Lower leg skin (tissue), 4 donors: Measurements from ENCODE around the gene PLEKHM1. TPM values are rescaled to one million over a fixed set of nuclear protein-coding genes. Genes with fewer than 3 reads are reported as not detected.
"Not testable (repeated sequence)": the region's sequence is repeated elsewhere in the genome, so short reads cannot be mapped to it uniquely, and the experiment has no call there.

Experiments used
- DNase-seq, 2 donors: peaks; one replicate each; pipeline ENCODE4 v3.0.0-alpha.2; 2019; ENCODE audit warnings: low spot score in 2 of 2
- H3K4me3 ChIP-seq: fragments of 200-600 bp; sonication (generic); 2 replicates; pipeline ENCODE4 v1.5.1; 2017; ENCODE audit warnings: mild to moderate bottlenecking, low read depth; ENCODE audit not compliant: poor library complexity, severe bottlenecking
- CTCF ChIP-seq, 3 donors: fragments of 450-650 bp; IDR thresholded peaks; one replicate each; pipeline ENCODE4 v1.5.1; 2016; ENCODE audit warnings: antibody characterized with exemption in 3 of 3, mild to moderate bottlenecking in 3 of 3, moderate library complexity in 2 of 3
- POLR2A ChIP-seq, 2 donors: fragments of 450-650 bp; IDR thresholded peaks; one replicate each; pipeline ENCODE4 v1.6.1; 2016 to 2017; ENCODE audit warnings: antibody characterized with exemption in 2 of 2, mild to moderate bottlenecking in 1 of 2, moderate library complexity in 1 of 2
- WGBS, 2 donors: methylation state at CpG; one replicate each; pipeline ENCODE4 v1.1.5; 2018; 5-methylcytosine and 5-hydroxymethylcytosine counted together
- intact Hi-C: fragments of 100-400 bp; cut with DNase I; formaldehyde crosslinking; loops from one replicate; pipeline ENCODE4 v1.15.0; 2023; ENCODE audit warnings: low total_unique reads
- total RNA-seq, 4 donors: library from RNA; depleted of rRNA; stranded (reverse); fragments of >200 nt; gene quantifications; one replicate each; pipeline ENCODE4 v1.1.0, GENCODE V29; 2016

The PLEKHM1 gene
- total RNA-seq, 4 donors from 2014 or later, result 66.7 to 199 (median 130) TPM

- intact Hi-C loops, result no loop called here
- H3K4me3 ChIP-seq, result no peak overlapping the region
- TF ChIP-seq CTCF (IDR thresholded peaks at IDR 0.05), result no peak
- TF ChIP-seq POLR2A (IDR thresholded peaks at IDR 0.05), result no peak
- 82 to 88% methylated on average over 14 of the region's 14 CpGs for WGBS, 2 donors
- peak in 1 of 2 donors; percentile 77 for DNase-seq
These were observed 48.8 kb downstream of the PLEKHM1 start for GRCh38 chr17:45441526-45442310.

- H3K4me3 ChIP-seq, DNase-seq, intact Hi-C loops: not testable (repeated sequence)
- 68 to 71% methylated on average over 6 to 7 of the region's 7 CpGs for WGBS, 2 donors
These were observed 49.5 kb downstream of the PLEKHM1 start for GRCh38 chr17:45440839-45441515.

- H3K4me3 ChIP-seq, result no peak overlapping the region
- TF ChIP-seq POLR2A (IDR thresholded peaks at IDR 0.05) (no peak), CTCF (IDR thresholded peaks at IDR 0.05) (no peak)
- intact Hi-C loops, result no loop called here
- WGBS, 2 donors, result 41 to 46% methylated on average over 10 of the region's 10 CpGs
- DNase-seq, result no peak
These were observed 50.3 kb downstream of the PLEKHM1 start for GRCh38 chr17:45440161-45440778.

GRCh38 chr17:45438931-45439610 lies 51.5 kb downstream of the PLEKHM1 start:
- no peak for DNase-seq

GRCh38 chr17:45437465-45438283 lies 52.8 kb downstream of the PLEKHM1 start:
- no peak for DNase-seq
- 88 to 90% methylated on average over 27 to 30 of the region's 30 CpGs for WGBS, 2 donors

More at GRCh38 chr17:45438931-45439610, 51.5 kb downstream of the PLEKHM1 start:
- intact Hi-C loops, result no loop called here
- 61 to 63% methylated on average over 11 of the region's 11 CpGs for WGBS, 2 donors
- TF ChIP-seq CTCF (IDR thresholded peaks at IDR 0.05) (no peak), POLR2A (IDR thresholded peaks at IDR 0.05) (no peak)
- no peak overlapping the region for H3K4me3 ChIP-seq

More at GRCh38 chr17:45437465-45438283, 52.8 kb downstream of the PLEKHM1 start:
- intact Hi-C loops, result no loop called here
- no peak overlapping the region for H3K4me3 ChIP-seq
- no peak for TF ChIP-seq CTCF (IDR thresholded peaks at IDR 0.05)
- no peak for TF ChIP-seq POLR2A (IDR thresholded peaks at IDR 0.05)
